ENCODE measurements around the gene GHRHR.

DNA sequence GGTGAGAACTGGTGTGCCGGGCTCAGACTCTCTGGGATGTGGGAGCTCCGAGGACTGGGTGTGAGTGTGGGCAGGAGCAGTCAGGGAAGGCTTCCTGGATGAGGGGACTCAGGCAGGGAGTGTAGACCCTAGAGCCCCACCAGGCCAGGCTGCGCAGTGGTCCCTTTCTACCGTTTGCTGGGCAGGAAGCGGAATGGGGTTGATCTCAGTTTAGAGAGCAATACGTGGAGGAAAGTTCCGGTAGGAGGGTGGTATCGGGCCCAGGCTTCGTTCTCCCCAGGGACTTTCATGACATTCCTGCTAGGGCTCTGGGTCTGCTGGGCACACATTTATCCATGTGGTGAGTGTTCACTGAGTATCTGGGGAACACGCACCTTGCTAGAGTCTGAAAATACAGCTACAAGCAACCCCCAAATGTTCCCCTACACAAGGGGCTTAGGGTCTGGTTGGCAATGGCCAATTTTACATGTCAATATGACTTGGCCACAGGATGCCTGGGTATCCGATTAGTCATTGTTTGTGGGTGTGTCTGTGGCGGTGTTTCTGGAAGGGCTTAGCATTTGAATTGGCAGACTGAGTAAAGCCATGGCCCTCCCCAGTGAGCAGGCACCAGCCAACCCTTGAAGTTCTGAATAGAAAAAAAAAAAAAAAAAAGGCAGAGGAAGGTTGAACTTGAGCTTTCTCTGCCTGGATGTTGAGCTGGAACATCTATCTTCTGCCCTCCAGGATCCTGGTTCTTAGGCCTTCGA is 20.8 kb downstream of the GHRHR start:
- no peak for TF ChIP-seq POLR2AphosphoS5 (IDR thresholded peaks at IDR 0.05; ENCODE audit: borderline replicate concordance, low read depth, low read length)
- TF ChIP-seq EZH2 (IDR thresholded peaks at IDR 0.05), result no peak
